OCI-M2 (cell line): Measurements from ENCODE around the gene KLHL29.

Experiments used
- DNase-seq: peaks from one replicate; lab custom pipeline; 2025; ENCODE audit not compliant: unreplicated experiment; lab: John Stamatoyannopoulos, UW

Gene KLHL29

GRCh38 chr2:23622466-23622865 is 237.5 kb downstream of the KLHL29 start:
- no peak for DNase-seq

GRCh38 chr2:23622966-23623675 is 238.1 kb downstream of the KLHL29 start:
- DNase-seq: no peak

- no peak for DNase-seq
These were observed 239.4 kb downstream of the KLHL29 start for GRCh38 chr2:23624378-23624777.

- no peak for DNase-seq
These were observed 239.9 kb downstream of the KLHL29 start for GRCh38 chr2:23624915-23625314.

- DNase-seq: no peak
These were observed 240.7 kb downstream of the KLHL29 start for GRCh38 chr2:23625726-23626125.

- DNase-seq: no peak
These were observed 241.8 kb downstream of the KLHL29 start for GRCh38 chr2:23626701-23627230.

GRCh38 chr2:23627236-23628009 is 242.4 kb downstream of the KLHL29 start:
- DNase-seq: no peak

GRCh38 chr2:23628926-23629771 is 244.2 kb downstream of the KLHL29 start:
- no peak for DNase-seq

- no peak for DNase-seq
These were observed 244.9 kb downstream of the KLHL29 start for GRCh38 chr2:23629772-23630480.

GRCh38 chr2:23630961-23631360 is 246.0 kb downstream of the KLHL29 start:
- DNase-seq: no peak

- no peak for DNase-seq
These were observed 246.4 kb downstream of the KLHL29 start for GRCh38 chr2:23631389-23631788.

- DNase-seq: no peak
These were observed 247.4 kb downstream of the KLHL29 start for GRCh38 chr2:23632386-23632785.

GRCh38 chr2:23632831-23633395 is 247.9 kb downstream of the KLHL29 start:
- DNase-seq: no peak

- no peak for DNase-seq
These were observed 249.0 kb downstream of the KLHL29 start for GRCh38 chr2:23633966-23634365.

- DNase-seq: no peak
These were observed 250.7 kb downstream of the KLHL29 start for GRCh38 chr2:23635442-23636340.

- no peak for DNase-seq
These were observed 251.4 kb downstream of the KLHL29 start for GRCh38 chr2:23636426-23636825.

- no peak for DNase-seq
These were observed 252.2 kb downstream of the KLHL29 start for GRCh38 chr2:23637011-23637778.

- DNase-seq: no peak
These were observed 254.5 kb downstream of the KLHL29 start for GRCh38 chr2:23639406-23639982.
